ENCODE data around the gene ATPAF1.

The ATPAF1 gene

GRCh38 chr1:46589529-46589928 is 78.6 kb downstream of the ATPAF1 start:
- DNase-seq = no peak
- TF ChIP-seq POLR2A (IDR thresholded peaks at IDR 0.05; ENCODE audit: low read length) (no peak), GATA1 (IDR thresholded peaks at IDR 0.05; ENCODE audit: low read depth, low read length) (no peak)

GRCh38 chr1:46587069-46587468 is 81.1 kb downstream of the ATPAF1 start:
- TF ChIP-seq GATA1 (IDR thresholded peaks at IDR 0.05; ENCODE audit: low read depth, low read length) (no peak), POLR2A (IDR thresholded peaks at IDR 0.05; ENCODE audit: low read length) (no peak)
- no peak for DNase-seq

- no peak for TF ChIP-seq GATA1 (IDR thresholded peaks at IDR 0.05; ENCODE audit: low read depth, low read length)
- TF ChIP-seq POLR2A (IDR thresholded peaks at IDR 0.05; ENCODE audit: low read length) = no peak
- DNase-seq = no peak
Measured at GRCh38 chr1:46585312-46585938, 82.7 kb downstream of the ATPAF1 start.

GRCh38 chr1:46583494-46583893 is 84.7 kb downstream of the ATPAF1 start:
- no peak for DNase-seq
- TF ChIP-seq POLR2A (IDR thresholded peaks at IDR 0.05; ENCODE audit: low read length) (no peak), GATA1 (IDR thresholded peaks at IDR 0.05; ENCODE audit: low read depth, low read length) (no peak)

GRCh38 chr1:46582972-46583371 is 85.2 kb downstream of the ATPAF1 start:
- TF ChIP-seq POLR2A (IDR thresholded peaks at IDR 0.05; ENCODE audit: low read length) = no peak
- TF ChIP-seq GATA1 (IDR thresholded peaks at IDR 0.05; ENCODE audit: low read depth, low read length) = no peak
- DNase-seq = no peak
